Stimulated activated CD4-positive, alpha-beta T cell treated with anti-CD3 and anti-CD28 coated beads, Interleukin-4, amount 100 ng/mL, for 4 hours (primary cell): ENCODE data around the gene PLS1.
"Not testable (repeated sequence)": the region's sequence is repeated elsewhere in the genome, so short reads cannot be mapped to it uniquely, and the experiment has no call there.

ENCODE experiments used
- DNase-seq, 2 experiments: peaks; one replicate each; pipeline ENCODE4 v3.0.0-alpha.2; 2020

Gene PLS1

GRCh38 chr3:142595951-142596725, at the start of gene PLS1:
Gene PLS1, plus strand, starts transcription at chr3:142596393. Its CDS starts 67,845 bp downstream, at chr3:142664238.
- peak; percentile 81 for DNase-seq

GRCh38 chr3:142549986-142550385, 46.2 kb upstream of the PLS1 start:
- DNase-seq, result no peak

- not testable (repeated sequence) for DNase-seq
Measured at GRCh38 chr3:142552579-142552978, 43.6 kb upstream of the PLS1 start.

- no peak for DNase-seq
Measured at GRCh38 chr3:142553741-142554140, 42.5 kb upstream of the PLS1 start.

GRCh38 chr3:142560118-142560517, 36.1 kb upstream of the PLS1 start:
- DNase-seq, result no peak

GRCh38 chr3:142563496-142563997, 32.6 kb upstream of the PLS1 start:
- no peak for DNase-seq

- DNase-seq, result no peak
Measured at GRCh38 chr3:142566096-142566495, 30.1 kb upstream of the PLS1 start.

- DNase-seq, result no peak
Measured at GRCh38 chr3:142568393-142569017, 27.7 kb upstream of the PLS1 start.

GRCh38 chr3:142569422-142569821, 26.8 kb upstream of the PLS1 start:
- not testable (repeated sequence) for DNase-seq

- DNase-seq, result not testable (repeated sequence)
Measured at GRCh38 chr3:142574223-142574622, 22.0 kb upstream of the PLS1 start.

- DNase-seq, result no peak
Measured at GRCh38 chr3:142574665-142575064, 21.5 kb upstream of the PLS1 start.

GRCh38 chr3:142576792-142577191, 19.4 kb upstream of the PLS1 start:
- DNase-seq, result no peak

GRCh38 chr3:142577696-142578328, 18.4 kb upstream of the PLS1 start:
- DNase-seq, result no peak

GRCh38 chr3:142578329-142579223, 17.6 kb upstream of the PLS1 start, which contains the start of gene ATR:
Gene ATR, minus strand, starts transcription at chr3:142578733. Its CDS starts 29 bp downstream, at chr3:142578704.
- DNase-seq, result peak; percentile 95

GRCh38 chr3:142580061-142580423, 16.2 kb upstream of the PLS1 start:
- no peak for DNase-seq

- DNase-seq, result not testable (repeated sequence)
Measured at GRCh38 chr3:142581070-142581469, 15.1 kb upstream of the PLS1 start.

- DNase-seq, result no peak
Measured at GRCh38 chr3:142586803-142587406, 9.3 kb upstream of the PLS1 start.

- DNase-seq, result no peak
Measured at GRCh38 chr3:142588703-142589102, 7.5 kb upstream of the PLS1 start.

GRCh38 chr3:142592268-142592667, 3.9 kb upstream of the PLS1 start:
- DNase-seq, result not testable (repeated sequence)

- DNase-seq, result no peak
Measured at GRCh38 chr3:142595141-142595540, 1.1 kb upstream of the PLS1 start.

GRCh38 chr3:142595581-142595950, 627 bp upstream of the PLS1 start:
- DNase-seq, result no peak

- DNase-seq, result no peak
Measured at GRCh38 chr3:142596726-142597088, 514 bp downstream of the PLS1 start.
